HG02571 (cell line): Measurements from ENCODE around the gene SDC3.
"Not testable (repeated sequence)": the region's sequence is repeated elsewhere in the genome, so short reads cannot be mapped to it uniquely, and the experiment has no call there.

Experiments
- ATAC-seq: cut with Tn5 transposase; IDR thresholded peaks from one replicate; pipeline ENCODE4 v1.9.1; 2021; ENCODE audit warnings: mild to moderate bottlenecking, moderate library complexity; ENCODE audit not compliant: unreplicated experiment

SDC3 gene

DNA sequence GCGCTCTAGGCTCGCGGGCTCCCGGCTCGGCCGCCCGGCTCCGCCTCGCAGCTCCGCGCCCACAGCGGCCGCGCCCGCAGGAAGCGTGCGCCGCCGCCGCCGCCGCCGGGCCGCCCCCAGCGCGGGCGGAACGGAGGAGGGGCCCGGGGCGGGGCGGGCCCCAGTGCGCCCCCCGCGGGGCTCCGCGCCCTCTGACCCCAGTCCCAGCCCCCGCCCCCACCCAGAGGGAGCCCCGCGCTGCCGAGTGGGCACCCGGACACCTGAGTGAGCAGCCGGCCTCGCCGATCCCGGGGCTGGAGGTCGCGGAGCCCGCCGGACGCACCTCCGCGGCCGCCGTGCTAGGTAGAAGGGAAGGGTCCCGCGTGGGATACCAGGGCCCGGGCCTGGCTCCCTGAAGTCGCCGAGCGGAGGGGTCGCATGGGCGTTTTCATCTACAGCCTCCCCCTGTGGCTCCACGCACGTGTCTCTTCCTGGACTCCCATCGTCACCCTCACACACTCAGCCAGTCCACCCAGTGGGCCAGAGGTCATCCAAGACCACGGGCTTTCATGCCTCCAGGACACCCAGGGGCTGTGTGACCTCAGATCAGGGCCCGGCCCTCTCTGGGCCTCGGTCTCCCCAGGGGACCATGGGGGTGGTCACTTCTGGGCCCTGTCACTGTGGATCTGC lies at the start of gene SDC3:
Gene SDC3 (minus strand): TSS at position 63 of the 669 bp plus-strand sequence. CDS start 172 bp downstream, outside the sequence.
- no peak for ATAC-seq

DNA sequence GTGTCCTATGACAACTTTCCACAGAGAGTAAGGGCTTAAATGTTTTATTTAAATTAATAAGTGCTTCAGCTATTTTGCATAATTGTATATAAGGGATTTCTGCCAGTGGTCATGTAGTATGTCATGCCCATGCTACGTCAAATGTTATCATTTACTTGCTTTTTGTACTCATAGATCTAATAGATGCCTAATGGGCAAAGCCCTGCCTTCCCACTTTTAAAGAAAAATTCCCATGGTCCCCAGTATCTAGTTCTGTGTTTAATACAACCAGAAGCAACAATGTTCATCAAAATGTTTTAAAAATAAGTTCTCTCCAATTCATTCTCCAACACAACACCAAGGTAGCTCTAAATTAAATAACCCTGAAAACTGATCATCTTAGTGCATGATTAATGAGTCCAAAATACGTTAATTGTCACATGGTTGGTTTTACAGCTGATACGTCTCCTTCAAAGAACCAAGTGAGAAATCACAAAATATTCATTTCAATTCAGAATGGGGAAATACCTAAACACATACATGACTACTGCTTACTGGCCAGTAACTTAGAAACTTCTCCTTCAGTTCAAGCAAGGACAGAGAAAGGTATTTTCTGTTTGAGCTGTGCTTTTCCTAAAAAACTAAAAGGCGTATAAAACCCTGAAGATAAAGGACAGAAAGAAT lies 49.1 kb upstream of the SDC3 start:
- ATAC-seq = no peak

GRCh38 chr1:30955448-30956015 lies 47.0 kb upstream of the SDC3 start:
- ATAC-seq = no peak

- ATAC-seq = no peak
Measured at GRCh38 chr1:30953685-30954084, 45.1 kb upstream of the SDC3 start.

GRCh38 chr1:30952098-30952497 lies 43.5 kb upstream of the SDC3 start:
- no peak for ATAC-seq

- ATAC-seq = no peak
Measured at GRCh38 chr1:30950700-30951099, 42.1 kb upstream of the SDC3 start.

- no peak for ATAC-seq
Measured at GRCh38 chr1:30950053-30950452, 41.5 kb upstream of the SDC3 start.

DNA sequence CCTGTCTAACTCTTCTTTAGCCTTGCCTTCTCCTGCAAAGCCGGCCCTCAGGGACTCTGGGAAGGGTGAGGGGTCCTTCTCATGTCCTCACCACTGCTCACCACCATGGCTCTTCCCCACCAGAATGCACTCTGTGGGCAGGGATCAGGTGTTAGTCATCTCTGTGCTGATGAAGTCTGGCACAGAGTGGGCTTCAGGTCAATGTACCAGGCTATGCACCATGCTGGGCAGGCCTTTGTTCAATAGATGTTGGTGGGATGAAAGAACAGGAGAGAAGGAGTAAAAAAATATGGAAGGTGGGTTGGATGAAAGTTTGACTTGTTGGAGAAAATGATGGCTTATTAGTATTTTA lies 40.9 kb upstream of the SDC3 start:
- ATAC-seq = not testable (repeated sequence)

DNA sequence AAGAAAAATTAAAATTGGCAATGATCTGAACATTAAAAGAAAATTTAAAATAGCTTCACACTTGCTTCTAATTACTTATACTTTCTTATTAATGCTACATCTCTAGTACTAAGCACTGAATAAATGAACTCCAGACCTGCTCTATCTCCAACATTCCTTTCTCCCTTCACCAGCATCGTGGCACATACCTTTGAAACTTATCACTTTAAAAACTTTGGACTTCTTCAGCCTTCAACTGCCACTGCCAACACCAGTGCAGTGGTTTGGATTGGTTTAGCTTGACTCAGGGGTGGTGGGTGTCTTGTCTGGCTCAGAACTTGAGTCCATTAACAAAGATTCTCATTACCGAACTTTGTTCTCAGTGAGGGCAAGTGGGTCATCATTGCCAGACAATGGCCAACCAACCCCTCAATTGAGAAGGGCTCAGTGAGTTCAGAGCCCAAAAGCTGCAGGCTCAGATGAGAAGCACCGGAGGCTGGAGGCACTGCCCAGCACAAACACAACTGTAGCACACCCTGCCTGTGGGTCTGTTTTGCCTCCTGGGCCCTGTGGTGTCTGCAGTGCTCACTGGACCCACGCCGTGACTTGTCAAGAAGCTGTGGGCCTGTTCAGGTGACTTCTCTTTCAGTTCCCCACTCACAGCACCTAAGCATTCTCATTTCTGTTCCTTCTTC lies 40.4 kb upstream of the SDC3 start:
- ATAC-seq = not testable (repeated sequence)

GRCh38 chr1:30948278-30948677 lies 39.7 kb upstream of the SDC3 start:
- ATAC-seq = no peak

- ATAC-seq = no peak
Measured at GRCh38 chr1:30947212-30947611, 38.7 kb upstream of the SDC3 start.

DNA sequence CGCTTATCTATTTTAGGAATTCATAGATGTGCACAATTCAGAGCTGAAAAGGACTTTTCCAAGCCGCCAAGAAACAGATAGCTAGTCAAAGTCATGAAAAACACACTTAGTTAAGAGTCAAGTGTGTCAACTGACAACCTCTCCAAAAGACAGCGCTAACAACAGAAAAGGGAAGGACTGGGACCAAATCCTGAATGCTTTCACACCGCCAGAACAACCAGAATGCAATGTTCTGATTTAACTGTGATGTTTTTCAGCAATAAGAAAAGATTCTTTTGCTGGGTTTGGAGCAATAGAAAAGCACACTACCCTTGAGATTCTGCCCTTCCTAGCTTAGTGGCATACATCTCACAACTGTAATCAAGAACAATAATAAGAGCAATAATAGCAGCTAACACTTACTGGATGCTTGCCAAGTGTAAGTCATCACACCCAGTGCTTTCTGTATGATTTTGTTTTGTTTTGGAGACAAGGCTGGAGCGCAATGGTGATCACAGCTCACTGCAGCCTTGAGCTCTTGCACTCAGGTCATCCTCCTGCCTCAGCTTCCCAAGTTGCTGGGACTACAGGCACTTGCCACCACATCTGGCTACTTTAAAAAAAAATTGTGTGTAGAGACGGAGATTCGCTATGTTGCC lies 33.9 kb upstream of the SDC3 start:
- ATAC-seq = no peak

GRCh38 chr1:30940541-30940940 lies 32.0 kb upstream of the SDC3 start:
- ATAC-seq = no peak

- no peak for ATAC-seq
Measured at GRCh38 chr1:30936541-30937171, 28.1 kb upstream of the SDC3 start.

DNA sequence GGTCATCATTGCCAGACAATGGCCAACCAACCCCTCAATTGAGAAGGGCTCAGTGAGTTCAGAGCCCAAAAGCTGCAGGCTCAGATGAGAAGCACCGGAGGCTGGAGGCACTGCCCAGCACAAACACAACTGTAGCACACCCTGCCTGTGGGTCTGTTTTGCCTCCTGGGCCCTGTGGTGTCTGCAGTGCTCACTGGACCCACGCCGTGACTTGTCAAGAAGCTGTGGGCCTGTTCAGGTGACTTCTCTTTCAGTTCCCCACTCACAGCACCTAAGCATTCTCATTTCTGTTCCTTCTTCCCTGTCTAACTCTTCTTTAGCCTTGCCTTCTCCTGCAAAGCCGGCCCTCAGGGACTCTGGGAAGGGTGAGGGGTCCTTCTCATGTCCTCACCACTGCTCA lies 27.2 kb upstream of the SDC3 start:
- ATAC-seq = not testable (repeated sequence)

GRCh38 chr1:30934613-30935012 lies 26.1 kb upstream of the SDC3 start:
- ATAC-seq = no peak

DNA sequence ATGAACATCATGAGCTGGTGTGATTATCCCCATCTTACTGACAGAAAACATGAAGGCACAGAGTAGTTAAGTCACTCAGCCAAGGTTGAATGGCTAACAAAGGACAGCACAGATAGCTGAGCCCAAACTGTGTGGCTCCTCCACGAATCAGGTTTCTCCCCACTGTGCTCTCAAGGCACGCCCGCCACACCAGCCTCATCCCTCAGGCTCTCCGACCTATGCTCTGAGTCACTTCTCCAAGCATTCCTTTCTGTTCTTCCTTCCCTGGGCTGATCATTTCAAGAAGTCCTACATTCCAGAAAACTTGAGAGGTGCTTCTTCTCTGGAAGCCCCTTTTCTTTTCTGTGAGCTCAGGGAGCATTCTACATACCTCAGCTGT lies 25.3 kb upstream of the SDC3 start:
- ATAC-seq = no peak

GRCh38 chr1:30930631-30931173 lies 22.1 kb upstream of the SDC3 start:
- ATAC-seq = no peak

DNA sequence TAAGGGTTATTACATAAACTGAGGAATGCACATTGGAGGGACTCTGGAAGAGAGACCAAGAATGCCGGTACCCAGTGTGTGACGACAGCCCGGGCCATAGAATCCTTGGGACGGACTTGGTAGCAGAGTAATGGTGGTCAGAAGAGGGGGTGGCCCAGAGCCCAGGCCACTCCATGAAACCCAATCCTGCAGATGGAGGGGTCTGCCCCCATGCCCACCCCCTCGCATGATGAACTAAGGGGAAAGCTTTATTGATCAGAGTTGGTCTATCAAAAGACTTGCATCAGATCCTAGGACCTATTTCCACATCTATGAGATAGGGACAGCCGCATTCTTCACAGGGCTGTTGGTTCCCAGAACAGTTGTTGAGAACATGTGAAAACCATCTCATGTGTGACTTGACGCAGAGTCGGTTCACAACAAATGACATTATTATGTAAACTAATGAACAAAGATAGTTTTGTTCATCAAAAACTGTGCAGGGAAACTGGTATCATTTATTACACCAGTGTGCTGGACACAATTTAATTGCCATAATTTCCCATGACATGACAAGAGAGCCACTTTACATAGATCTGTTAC lies 21.5 kb upstream of the SDC3 start:
- ATAC-seq = no peak

DNA sequence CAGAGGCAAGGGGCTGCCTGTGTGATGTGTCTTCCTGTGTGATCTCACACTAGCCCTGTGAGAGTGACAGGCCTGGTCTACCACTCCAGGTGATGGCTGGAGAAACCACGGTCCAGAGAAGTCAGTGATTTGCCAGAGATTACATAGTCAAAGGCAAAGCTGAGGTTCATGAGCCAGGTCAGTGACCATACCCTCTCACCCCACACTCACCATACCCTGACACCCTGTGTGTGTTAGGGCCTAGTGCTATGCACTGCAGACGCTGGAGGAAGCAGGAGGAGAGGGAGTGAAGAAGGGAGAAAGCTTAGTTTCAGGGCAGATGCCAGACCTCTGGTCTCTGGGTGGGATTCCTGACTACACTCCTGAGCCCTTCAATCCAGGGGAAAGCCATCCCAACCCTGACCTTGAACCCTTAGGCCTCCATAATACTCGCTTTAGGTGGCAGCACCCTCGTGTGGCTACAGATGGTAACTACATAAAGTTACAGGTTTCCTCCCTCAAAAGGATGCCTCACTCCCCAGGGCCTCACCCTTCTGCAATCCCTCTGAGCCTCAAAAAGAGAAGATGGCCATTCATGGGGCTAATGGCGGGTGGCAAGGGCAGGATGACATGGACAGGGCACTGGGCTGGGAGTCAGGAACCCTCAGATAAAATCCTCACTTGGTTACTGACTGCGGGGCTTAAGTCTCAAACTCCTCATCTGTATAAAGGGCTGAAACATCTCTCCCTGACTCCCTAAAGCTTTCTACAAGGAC lies 20.8 kb upstream of the SDC3 start:
- no peak for ATAC-seq
